IMR-90 (cell line): ENCODE data around the gene JMJD7.

Source experiments
- MAFK ChIP-seq: IDR thresholded peaks from 2 replicates; pipeline ENCODE4 v1.6.1; 2012; ENCODE audit warnings: low read depth, low read length, improper control_type of control experiment
- POLR2A ChIP-seq: IDR thresholded peaks from 2 replicates; pipeline ENCODE4 v1.6.1; 2012; ENCODE audit warnings: mild to moderate bottlenecking, low read depth, low read length
- RAD21 ChIP-seq: IDR thresholded peaks from 2 replicates; pipeline ENCODE4 v1.6.1; 2012; ENCODE audit warnings: low read length, improper control_type of control experiment
- RFX5 ChIP-seq: IDR thresholded peaks from 2 replicates; pipeline ENCODE4 v1.8.0; 2012; ENCODE audit warnings: low read depth, mild to moderate bottlenecking, low read length, moderate library complexity
- SMC3 ChIP-seq: fragments of 150-350 bp; IDR thresholded peaks from 2 replicates; pipeline ENCODE4 v1.6.1; 2016; ENCODE audit warnings: low read depth, mild to moderate bottlenecking, antibody characterized with exemption, low read length, moderate library complexity
- TF ChIP-seq, protein P1 (sequence below): conservative IDR thresholded peaks from 2 replicates; pipeline ENCODE4 v1.5.1; 2012; ENCODE audit warnings: mild to moderate bottlenecking, low read depth, low read length, improper control_type of control experiment
- TF ChIP-seq, protein P2 (sequence below): fragments of 150-350 bp; IDR thresholded peaks from 2 replicates; pipeline ENCODE4 v1.6.1; 2016; ENCODE audit warnings: low read depth, mild to moderate bottlenecking, low read length, moderate library complexity, borderline replicate concordance
- TF ChIP-seq, protein P3 (sequence below): fragments of 150-350 bp; IDR thresholded peaks from 2 replicates; pipeline ENCODE4 v1.6.1; 2017; ENCODE audit warnings: mild to moderate bottlenecking, antibody characterized with exemption, low read length, low read depth

DNA sequence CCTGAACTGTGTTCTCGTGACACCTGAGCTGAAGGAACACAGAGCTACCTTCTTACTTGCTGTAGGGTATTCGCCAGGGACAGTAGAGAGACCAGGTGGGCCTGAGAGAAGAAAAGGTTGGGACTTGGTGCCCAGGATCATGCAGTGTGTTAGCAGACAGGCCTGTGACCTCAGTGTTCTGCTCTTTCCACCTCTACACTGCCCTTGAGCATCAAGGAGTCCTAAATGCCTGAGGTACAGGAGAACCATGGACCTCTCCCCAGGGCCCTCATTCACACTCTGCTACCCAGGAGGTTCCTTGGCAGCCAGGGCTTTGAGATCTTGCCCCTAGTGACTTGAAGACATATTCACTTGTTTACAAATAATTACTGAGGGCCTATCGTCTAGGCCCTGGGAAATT lies 22.2 kb upstream of the JMJD7 start:
- TF ChIP-seq, protein P1, sequence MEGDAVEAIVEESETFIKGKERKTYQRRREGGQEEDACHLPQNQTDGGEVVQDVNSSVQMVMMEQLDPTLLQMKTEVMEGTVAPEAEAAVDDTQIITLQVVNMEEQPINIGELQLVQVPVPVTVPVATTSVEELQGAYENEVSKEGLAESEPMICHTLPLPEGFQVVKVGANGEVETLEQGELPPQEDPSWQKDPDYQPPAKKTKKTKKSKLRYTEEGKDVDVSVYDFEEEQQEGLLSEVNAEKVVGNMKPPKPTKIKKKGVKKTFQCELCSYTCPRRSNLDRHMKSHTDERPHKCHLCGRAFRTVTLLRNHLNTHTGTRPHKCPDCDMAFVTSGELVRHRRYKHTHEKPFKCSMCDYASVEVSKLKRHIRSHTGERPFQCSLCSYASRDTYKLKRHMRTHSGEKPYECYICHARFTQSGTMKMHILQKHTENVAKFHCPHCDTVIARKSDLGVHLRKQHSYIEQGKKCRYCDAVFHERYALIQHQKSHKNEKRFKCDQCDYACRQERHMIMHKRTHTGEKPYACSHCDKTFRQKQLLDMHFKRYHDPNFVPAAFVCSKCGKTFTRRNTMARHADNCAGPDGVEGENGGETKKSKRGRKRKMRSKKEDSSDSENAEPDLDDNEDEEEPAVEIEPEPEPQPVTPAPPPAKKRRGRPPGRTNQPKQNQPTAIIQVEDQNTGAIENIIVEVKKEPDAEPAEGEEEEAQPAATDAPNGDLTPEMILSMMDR = no peak
- TF ChIP-seq RFX5 (no peak), POLR2A (no peak), SMC3 (no peak), MAFK (no peak), RAD21 (no peak)
- TF ChIP-seq, protein P2, sequence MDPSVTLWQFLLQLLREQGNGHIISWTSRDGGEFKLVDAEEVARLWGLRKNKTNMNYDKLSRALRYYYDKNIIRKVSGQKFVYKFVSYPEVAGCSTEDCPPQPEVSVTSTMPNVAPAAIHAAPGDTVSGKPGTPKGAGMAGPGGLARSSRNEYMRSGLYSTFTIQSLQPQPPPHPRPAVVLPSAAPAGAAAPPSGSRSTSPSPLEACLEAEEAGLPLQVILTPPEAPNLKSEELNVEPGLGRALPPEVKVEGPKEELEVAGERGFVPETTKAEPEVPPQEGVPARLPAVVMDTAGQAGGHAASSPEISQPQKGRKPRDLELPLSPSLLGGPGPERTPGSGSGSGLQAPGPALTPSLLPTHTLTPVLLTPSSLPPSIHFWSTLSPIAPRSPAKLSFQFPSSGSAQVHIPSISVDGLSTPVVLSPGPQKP = no peak
- TF ChIP-seq, protein P3, sequence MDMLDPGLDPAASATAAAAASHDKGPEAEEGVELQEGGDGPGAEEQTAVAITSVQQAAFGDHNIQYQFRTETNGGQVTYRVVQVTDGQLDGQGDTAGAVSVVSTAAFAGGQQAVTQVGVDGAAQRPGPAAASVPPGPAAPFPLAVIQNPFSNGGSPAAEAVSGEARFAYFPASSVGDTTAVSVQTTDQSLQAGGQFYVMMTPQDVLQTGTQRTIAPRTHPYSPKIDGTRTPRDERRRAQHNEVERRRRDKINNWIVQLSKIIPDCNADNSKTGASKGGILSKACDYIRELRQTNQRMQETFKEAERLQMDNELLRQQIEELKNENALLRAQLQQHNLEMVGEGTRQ = no peak
